Trophoblast cell (in vitro differentiated cells and primary cell): ENCODE measurements around the gene IL32.

Source experiments
- DNase-seq, 2 donors: peaks; one replicate each; pipeline ENCODE4 v3.0.0-alpha.2; 2016
- H2AFZ ChIP-seq: 2 replicates; pipeline ENCODE4 v1.6.1; 2013; ENCODE audit warnings: low read length, moderate library complexity, mild to moderate bottlenecking; ENCODE audit not compliant: insufficient read depth, poor library complexity
- H2AK5ac ChIP-seq: 2 replicates; pipeline ENCODE4 v1.6.1; 2013; ENCODE audit warnings: mild to moderate bottlenecking, low read length
- H2BK120ac ChIP-seq: 2 replicates; pipeline ENCODE4 v1.6.1; 2013; ENCODE audit warnings: low read length, mild to moderate bottlenecking, moderate library complexity; ENCODE audit not compliant: insufficient read depth, poor library complexity
- H2BK12ac ChIP-seq: 2 replicates; pipeline ENCODE4 v1.6.1; 2013; ENCODE audit warnings: mild to moderate bottlenecking, low read length, moderate library complexity
- H2BK5ac ChIP-seq: 2 replicates; pipeline ENCODE4 v1.6.1; 2013; ENCODE audit warnings: low read length, low read depth, moderate library complexity, mild to moderate bottlenecking; ENCODE audit not compliant: poor library complexity
- H3K14ac ChIP-seq: 2 replicates; pipeline ENCODE4 v1.6.1; 2013; ENCODE audit warnings: mild to moderate bottlenecking, low read length
- H3K18ac ChIP-seq: 2 replicates; pipeline ENCODE4 v1.6.1; 2013; ENCODE audit warnings: mild to moderate bottlenecking, low read length
- H3K23ac ChIP-seq: 2 replicates; pipeline ENCODE4 v1.6.1; 2013; ENCODE audit warnings: low read length
- H3K27ac ChIP-seq: 2 replicates; pipeline ENCODE4 v1.5.1; 2013; ENCODE audit warnings: low read depth, mild to moderate bottlenecking, inconsistent platforms, low read length, moderate library complexity
- H3K27me3 ChIP-seq: 2 replicates; pipeline ENCODE4 v1.6.1; 2013; ENCODE audit warnings: inconsistent platforms, mild to moderate bottlenecking, low read length, moderate library complexity; ENCODE audit not compliant: insufficient read depth
- H3K36me3 ChIP-seq, 2 experiments: 1 replicate in 1 of 2; 2 replicates in 1 of 2; pipeline ENCODE4 v1.6.1; 2013; ENCODE audit warnings: low read length in 2 of 2, mild to moderate bottlenecking in 2 of 2, moderate library complexity in 1 of 2; ENCODE audit not compliant: insufficient read depth in 2 of 2, control insufficient read depth in 1 of 2
- H3K4ac ChIP-seq: 2 replicates; pipeline ENCODE4 v1.6.1; 2013; ENCODE audit warnings: low read depth, mild to moderate bottlenecking, low read length, moderate library complexity
- H3K4me1 ChIP-seq, 2 experiments: 1 replicate in 1 of 2; 2 replicates in 1 of 2; pipeline ENCODE4 v1.6.1; 2013; ENCODE audit warnings: low read length in 2 of 2, mild to moderate bottlenecking in 2 of 2, moderate library complexity in 1 of 2; ENCODE audit not compliant: insufficient read depth in 2 of 2, control insufficient read depth in 1 of 2
- H3K4me2 ChIP-seq: 2 replicates; pipeline ENCODE4 v1.6.1; 2013; ENCODE audit warnings: inconsistent platforms, mild to moderate bottlenecking, low read length, moderate library complexity
- H3K4me3 ChIP-seq: 2 replicates; pipeline ENCODE4 v1.5.1; 2013; ENCODE audit warnings: mild to moderate bottlenecking, low read depth, low read length, inconsistent platforms
- H3K79me1 ChIP-seq: one replicate; pipeline ENCODE4 v1.6.1; 2013; ENCODE audit warnings: low read length
- H3K79me2 ChIP-seq: 2 replicates; pipeline ENCODE4 v1.6.1; 2013; ENCODE audit warnings: low read length, mild to moderate bottlenecking; ENCODE audit not compliant: control insufficient read depth, insufficient read depth, poor library complexity
- H3K9ac ChIP-seq: 2 replicates; pipeline ENCODE4 v1.6.1; 2013; ENCODE audit warnings: mild to moderate bottlenecking, low read length
- H3K9me3 ChIP-seq: 2 replicates; pipeline ENCODE4 v1.6.1; 2013; ENCODE audit warnings: low read depth, mild to moderate bottlenecking, control low read depth, inconsistent platforms, low read length; ENCODE audit not compliant: insufficient read depth
- H4K12ac ChIP-seq: 2 replicates; pipeline ENCODE4 v1.6.1; 2013; ENCODE audit warnings: low read depth, mild to moderate bottlenecking, low read length, moderate library complexity
- H4K8ac ChIP-seq: 2 replicates; pipeline ENCODE4 v1.6.1; 2013; ENCODE audit warnings: low read depth, mild to moderate bottlenecking, low read length, moderate library complexity
- H4K91ac ChIP-seq: one replicate; pipeline ENCODE4 v1.6.1; 2013; ENCODE audit warnings: low read depth, mild to moderate bottlenecking, low read length, moderate library complexity
- WGBS: extraction: QIAGEN DNeasy Blood & Tissue Kit; methylation state at CpG from one replicate; pipeline ENCODE4 v1.1.7; 2013; ENCODE audit warnings: missing lambda C conversion rate; ENCODE audit not compliant: insufficient read length, insufficient coverage; ENCODE audit errors: extremely low coverage; 5-methylcytosine and 5-hydroxymethylcytosine counted together

The IL32 gene

DNA sequence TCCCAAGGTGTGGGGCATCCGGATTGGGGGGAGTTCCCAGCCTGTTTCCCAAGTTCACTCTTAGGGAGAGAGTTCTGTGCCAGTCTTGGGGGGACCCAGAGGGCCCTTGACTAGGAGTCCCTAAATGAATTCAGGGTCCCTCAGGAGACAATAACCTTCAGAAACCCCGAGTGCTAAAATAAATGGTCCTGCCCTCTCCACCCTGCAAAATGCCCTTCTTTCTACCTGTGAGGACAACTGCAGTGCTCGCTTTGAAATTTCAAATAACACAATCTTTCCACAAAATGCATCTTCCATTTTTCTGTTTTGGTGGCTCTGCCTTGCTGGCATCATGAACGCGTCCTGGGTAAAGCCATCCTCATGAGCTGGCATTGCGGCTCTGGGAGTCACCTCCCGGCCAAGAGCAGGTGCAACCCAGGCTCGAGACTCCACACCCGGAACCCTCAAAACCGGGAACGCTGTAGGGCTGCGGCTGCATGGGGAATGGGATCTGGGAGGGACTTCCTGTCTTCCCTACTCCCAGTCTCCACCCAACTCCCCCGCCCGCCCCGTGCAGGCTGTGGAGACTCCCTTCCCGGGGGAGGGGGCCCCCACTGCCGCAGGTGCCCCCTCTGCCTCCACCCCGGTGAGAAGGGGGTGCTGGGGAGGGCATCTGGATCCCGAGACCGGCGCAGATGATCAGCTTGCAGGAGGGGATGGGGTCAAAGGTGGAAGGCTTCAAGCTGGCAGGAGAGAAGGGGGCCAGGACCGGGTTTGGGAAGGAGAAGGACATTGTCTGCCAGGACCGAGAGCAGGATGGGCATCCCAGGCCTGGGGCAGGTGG is 46.8 kb downstream of the IL32 start, which contains the start of gene ZNF205:
Gene ZNF205, plus strand, starts transcription at position 529 of the 823 bp plus-strand sequence. CDS start 845 bp downstream, outside the sequence.
- Histone ChIP-seq H2BK120ac (peak within 1 kb of the TSS; percentile 41), H3K4me1 (peaks cover 19 to 21% of the 10 kb centered on the region in 2 experiments), H2AK5ac (peak within 1 kb of the TSS; percentile 11), H3K79me1 (peaks cover 3% of the 10 kb centered on the region), H3K18ac (peak within 1 kb of the TSS; percentile 71), H3K27me3 (no peaks in the 10 kb centered on the region), H4K8ac (peak within 1 kb of the TSS; percentile 84), H3K4me3 (peak within 1 kb of the TSS; percentile 87), H3K14ac (peak within 1 kb of the TSS; percentile 50), H2BK5ac (no peak within 1 kb of the TSS), H3K4ac (peak within 1 kb of the TSS; percentile 18), H2BK12ac (no peak within 1 kb of the TSS), H4K12ac (peak within 1 kb of the TSS; percentile 57), H3K27ac (no peak within 1 kb of the TSS), H3K4me2 (peak within 1 kb of the TSS; percentile 99), H3K9me3 (no peaks in the 10 kb centered on the region), H3K79me2 (peaks cover 4% of the 10 kb centered on the region), H4K91ac (peak within 1 kb of the TSS; percentile 82), H3K36me3 (peaks cover 20 to 25% of the 10 kb centered on the region in 2 experiments), H3K9ac (peak within 1 kb of the TSS; percentile 93), H3K23ac (no peak within 1 kb of the TSS), H2AFZ (peak within 1 kb of the TSS; percentile 57)
- WGBS = no CpG with 5 or more reads among the region's 23 CpGs
- DNase-seq = peak in 1 of 2 donors; percentile 45

DNA sequence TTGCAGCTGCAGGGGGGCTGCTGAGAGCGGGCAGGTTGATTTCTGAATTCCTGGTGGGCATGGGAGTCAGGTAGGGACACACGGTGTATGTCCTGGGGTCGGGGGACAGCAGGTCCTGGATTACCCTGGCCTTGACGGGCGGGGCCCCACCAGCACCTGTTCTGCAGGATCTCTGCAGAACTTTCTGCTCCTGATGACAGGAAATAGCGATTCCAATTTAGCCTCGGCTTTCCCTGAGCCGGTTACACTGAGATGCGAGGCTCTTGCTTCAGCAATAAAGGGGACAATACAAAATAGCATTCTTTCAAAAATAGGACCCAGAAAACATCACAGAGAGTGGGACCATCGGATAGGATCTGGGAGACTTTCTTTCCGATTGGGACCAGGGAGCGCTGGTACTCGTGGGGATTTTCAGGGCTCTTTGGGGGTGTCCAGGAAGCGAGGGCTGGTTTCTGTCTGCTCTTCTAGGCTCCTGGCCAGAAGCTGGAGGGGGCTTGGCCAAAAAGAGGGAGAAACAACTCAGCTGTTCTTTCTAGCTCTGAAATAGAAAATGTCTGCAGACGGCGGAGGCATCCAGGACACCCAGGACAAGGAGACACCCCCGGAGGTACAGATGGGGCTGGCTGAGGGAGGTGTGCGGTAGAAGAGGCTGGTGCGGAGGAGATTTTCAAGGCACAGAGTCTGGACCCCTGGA is 47.6 kb downstream of the IL32 start:
- H3K4me2 ChIP-seq = peak overlapping the region; percentile 99
- peak overlapping the region; percentile 41 for H2BK120ac ChIP-seq
- H3K79me2 ChIP-seq = peaks cover 4% of the 10 kb centered on the region
- peak overlapping the region; percentile 50 for H3K14ac ChIP-seq
- peak overlapping the region; percentile 82 for H4K91ac ChIP-seq
- peaks cover 21 to 26% of the 10 kb centered on the region in 2 experiments for H3K36me3 ChIP-seq
- H4K12ac ChIP-seq = peak overlapping the region; percentile 20
- no peaks in the 10 kb centered on the region for H3K27me3 ChIP-seq
- H4K8ac ChIP-seq = peak overlapping the region; percentile 84
- peak overlapping the region; percentile 11 for H2AK5ac ChIP-seq
- peaks cover 3% of the 10 kb centered on the region for H3K79me1 ChIP-seq
- H3K9me3 ChIP-seq = no peaks in the 10 kb centered on the region
- H3K4ac ChIP-seq = peak overlapping the region; percentile 18
- no peak overlapping the region for H3K27ac ChIP-seq
- no peak for DNase-seq
- peaks cover 19 to 21% of the 10 kb centered on the region in 2 experiments for H3K4me1 ChIP-seq
- WGBS = no CpG with 5 or more reads among the region's 19 CpGs
- no peak overlapping the region for H2BK12ac ChIP-seq
- H3K4me3 ChIP-seq = peak overlapping the region; percentile 87
- peak overlapping the region; percentile 71 for H3K18ac ChIP-seq
- peak overlapping the region; percentile 57 for H2AFZ ChIP-seq
- no peak overlapping the region for H2BK5ac ChIP-seq
- peak overlapping the region; percentile 93 for H3K9ac ChIP-seq
- H3K23ac ChIP-seq = no peak overlapping the region

DNA sequence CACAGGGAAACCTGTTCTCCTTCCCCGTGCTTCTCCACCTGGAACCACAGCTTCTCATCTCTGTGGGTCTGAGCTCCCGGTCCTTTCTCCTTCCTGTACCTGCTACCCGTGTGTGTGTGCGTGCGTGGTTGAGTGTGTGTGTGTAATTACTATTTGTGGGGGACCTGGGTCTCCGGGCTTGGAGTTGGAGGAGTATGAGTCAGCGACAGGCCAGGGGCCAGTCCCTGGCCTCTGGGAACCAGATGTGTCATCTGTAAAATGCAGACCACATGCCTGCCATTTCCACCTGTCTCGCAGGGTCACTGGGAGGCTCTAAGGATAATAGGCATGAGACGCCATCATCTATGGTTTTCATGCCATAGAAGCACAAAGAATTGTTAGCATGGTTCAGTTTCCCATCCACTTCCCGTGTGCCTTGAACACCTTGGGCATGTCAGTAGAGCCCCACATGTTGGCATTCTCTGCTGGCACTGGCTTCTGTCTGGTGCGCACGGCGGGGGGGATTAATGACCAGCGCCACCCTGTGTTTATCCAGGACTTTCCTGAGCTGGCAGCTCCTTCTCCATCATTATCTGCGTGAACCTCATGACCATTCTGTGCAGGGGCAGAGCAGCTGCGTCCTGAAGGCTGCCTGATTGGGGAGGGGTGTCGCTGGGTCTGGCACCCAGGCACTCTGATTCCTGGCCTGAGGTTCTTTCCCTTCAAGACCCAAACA is 48.5 kb downstream of the IL32 start:
- peaks cover 29 to 35% of the 10 kb centered on the region in 2 experiments for H3K36me3 ChIP-seq
- no peak overlapping the region for H2BK120ac ChIP-seq
- H2AFZ ChIP-seq = no peak overlapping the region
- peak overlapping the region; percentile 56 for H4K12ac ChIP-seq
- no peak overlapping the region for H2BK12ac ChIP-seq
- no peak overlapping the region for H4K91ac ChIP-seq
- peak; percentile 45 to 53 for DNase-seq
- H3K4ac ChIP-seq = peak overlapping the region; percentile 23
- H4K8ac ChIP-seq = no peak overlapping the region
- H3K14ac ChIP-seq = no peak overlapping the region
- H3K79me1 ChIP-seq = peaks cover 3% of the 10 kb centered on the region
- H2AK5ac ChIP-seq = no peak overlapping the region
- no peak overlapping the region for H2BK5ac ChIP-seq
- H3K4me3 ChIP-seq = no peak overlapping the region
- H3K27me3 ChIP-seq = no peaks in the 10 kb centered on the region
- no peak overlapping the region for H3K9ac ChIP-seq
- no peak overlapping the region for H3K23ac ChIP-seq
- H3K9me3 ChIP-seq = no peaks in the 10 kb centered on the region
- WGBS = no CpG with 5 or more reads among the region's 17 CpGs
- H3K4me2 ChIP-seq = peak overlapping the region; percentile 99
- H3K79me2 ChIP-seq = peaks cover 4% of the 10 kb centered on the region
- peak overlapping the region; percentile 33 for H3K18ac ChIP-seq
- no peak overlapping the region for H3K27ac ChIP-seq
- peaks cover 19 to 21% of the 10 kb centered on the region in 2 experiments for H3K4me1 ChIP-seq

DNA sequence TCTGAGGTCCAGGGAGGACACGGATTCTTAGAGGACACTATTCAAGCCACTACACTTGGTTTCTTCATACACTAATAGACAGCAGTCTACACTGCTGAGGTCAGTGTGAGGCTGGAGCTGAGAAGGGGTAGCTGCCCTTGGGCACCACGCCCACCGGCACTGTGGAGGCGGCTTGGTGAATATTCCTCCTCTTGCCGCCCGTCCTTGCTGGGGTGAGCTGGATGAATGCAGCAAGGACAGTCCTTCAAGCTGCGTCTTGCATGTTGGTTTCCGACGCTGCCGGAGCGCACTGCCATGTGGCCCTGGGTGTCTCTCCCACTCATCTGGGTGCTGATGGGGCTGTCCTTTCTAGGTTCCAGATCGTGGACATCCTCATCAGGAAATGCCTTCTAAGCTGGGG is 49.6 kb downstream of the IL32 start:
- no CpG with 5 or more reads among the region's 12 CpGs for WGBS
- H2BK12ac ChIP-seq = no peak overlapping the region
- peaks cover 19 to 21% of the 10 kb centered on the region in 2 experiments for H3K4me1 ChIP-seq
- no peak overlapping the region for H2BK120ac ChIP-seq
- H2AFZ ChIP-seq = no peak overlapping the region
- no peak overlapping the region for H3K18ac ChIP-seq
- no peaks in the 10 kb centered on the region for H3K9me3 ChIP-seq
- H2BK5ac ChIP-seq = no peak overlapping the region
- no peak overlapping the region for H2AK5ac ChIP-seq
- H3K4me2 ChIP-seq = no peak overlapping the region
- peaks cover 3% of the 10 kb centered on the region for H3K79me1 ChIP-seq
- no peaks in the 10 kb centered on the region for H3K27me3 ChIP-seq
- peaks cover 40 to 46% of the 10 kb centered on the region in 2 experiments for H3K36me3 ChIP-seq
- H3K9ac ChIP-seq = no peak overlapping the region
- H3K27ac ChIP-seq = no peak overlapping the region
- H3K79me2 ChIP-seq = peaks cover 4% of the 10 kb centered on the region
- no peak overlapping the region for H4K91ac ChIP-seq
- H4K12ac ChIP-seq = no peak overlapping the region
- DNase-seq = no peak
- H3K23ac ChIP-seq = no peak overlapping the region
- no peak overlapping the region for H4K8ac ChIP-seq
- no peak overlapping the region for H3K4ac ChIP-seq
- H3K4me3 ChIP-seq = no peak overlapping the region
- no peak overlapping the region for H3K14ac ChIP-seq
